HuH-7.5 (cell line): Measurements from ENCODE around the gene TPSG1.

Experiments
- DNase-seq: peaks from one replicate; pipeline ENCODE4 v3.0.0; 2011; ENCODE audit warnings: low spot score

TPSG1 gene

GRCh38 chr16:1176280-1176897, 48.7 kb downstream of the TPSG1 start:
- no peak for DNase-seq

GRCh38 chr16:1175566-1176279, 49.3 kb downstream of the TPSG1 start:
- DNase-seq, result no peak

GRCh38 chr16:1174477-1175357, 50.4 kb downstream of the TPSG1 start:
- DNase-seq, result no peak

- DNase-seq, result no peak
These were observed 51.1 kb downstream of the TPSG1 start for GRCh38 chr16:1173788-1174451.

- DNase-seq, result no peak
These were observed 52.4 kb downstream of the TPSG1 start for GRCh38 chr16:1172651-1173050.

GRCh38 chr16:1171854-1172428, 53.1 kb downstream of the TPSG1 start:
- DNase-seq, result no peak
